Gastrocnemius medialis (tissue), 4 donors: Measurements from ENCODE around the gene TWSG1. TPM values are rescaled to one million over a fixed set of nuclear protein-coding genes. Genes with fewer than 3 reads are reported as not detected.

Experiments
- ATAC-seq, 2 donors: fragments of 150-250 bp; one replicate each; pipeline ENCODE4 v1.9.1; 2016
- DNase-seq, 2 donors: peaks; one replicate each; pipeline ENCODE4 v3.0.0-alpha.2; 2019
- H3K27ac ChIP-seq, 4 donors: fragments of 200-600 bp; sonication (generic); 1 replicate in 1 of 4; 2 replicates in 3 of 4; pipeline ENCODE4 v1.5.1; 2016 to 2018; ENCODE audit warnings: mild to moderate bottlenecking in 2 of 4, moderate library complexity in 1 of 4
- H3K27me3 ChIP-seq, 3 donors: fragments of 200-600 bp; sonication (generic) in 2 of 3; 1 replicate in 1 of 3; 2 replicates in 2 of 3; pipeline versions ENCODE4 v1.5.1 to v1.6.0; 2016 to 2019; ENCODE audit warnings: mild to moderate bottlenecking in 1 of 3, moderate library complexity in 1 of 3
- H3K36me3 ChIP-seq, 2 donors: fragments of 200-600 bp; sonication (generic) in 1 of 2; one replicate each; pipeline ENCODE4 v1.5.1; 2017 to 2018
- H3K4me1 ChIP-seq, 2 donors: fragments of 200-600 bp; sonication (generic) in 1 of 2; one replicate each; pipeline ENCODE4 v1.5.1; 2016 to 2017; ENCODE audit warnings: mild to moderate bottlenecking in 2 of 2
- H3K4me3 ChIP-seq, 4 donors: fragments of 200-600 bp; sonication (generic) in 3 of 4; 1 replicate in 1 of 4; 2 replicates in 3 of 4; pipeline ENCODE4 v1.5.1; 2016 to 2019; ENCODE audit warnings: mild to moderate bottlenecking in 2 of 4
- H3K9me3 ChIP-seq, 3 donors: fragments of 200-600 bp; sonication (generic) in 2 of 3; 1 replicate in 1 of 3; 2 replicates in 2 of 3; pipeline ENCODE4 v1.5.1; 2016 to 2019
- POLR2A ChIP-seq, 2 donors: fragments of 450-650 bp; IDR thresholded peaks; one replicate each; pipeline ENCODE4 v1.6.1; 2017; ENCODE audit warnings: antibody characterized with exemption in 2 of 2, mild to moderate bottlenecking in 2 of 2, moderate library complexity in 2 of 2
- in situ Hi-C, 4 donors: fragments of 200-750 bp; cut with MboI; loops; one replicate each; pipeline versions ENCODE4 v1.15.0 to v1.8.0; 2017; ENCODE audit warnings: low sequenced_read_pairs in 4 of 4
- intact Hi-C: fragments of 100-400 bp; cut with DNase I; formaldehyde crosslinking; loops from one replicate; pipeline ENCODE4 v1.15.1; 2023; ENCODE audit warnings: low total_unique reads
- total RNA-seq, 4 donors: library from RNA; depleted of rRNA; stranded (reverse); fragments of >200 nt; gene quantifications; one replicate each; pipeline versions ENCODE4 v1.1.0 to v1.2.3, GENCODE V29; 2016
- TF ChIP-seq, protein P1 (sequence below), 5 experiments: fragments of 450-650 bp in 3 of 5; fragments of 200-600 bp in 2 of 5; sonication (generic) in 2 of 5; IDR thresholded peaks in 4 of 5; conservative IDR thresholded peaks in 1 of 5; 1 replicate in 4 of 5; 2 replicates in 1 of 5; pipeline ENCODE4 v1.5.1; 2016 to 2019; ENCODE audit warnings: antibody characterized with exemption in 5 of 5, mild to moderate bottlenecking in 3 of 5, moderate library complexity in 3 of 5

TWSG1 gene
- total RNA-seq, 4 donors from 2014 or later: 5.3 to 9.5 (median 8.1) TPM

DNA sequence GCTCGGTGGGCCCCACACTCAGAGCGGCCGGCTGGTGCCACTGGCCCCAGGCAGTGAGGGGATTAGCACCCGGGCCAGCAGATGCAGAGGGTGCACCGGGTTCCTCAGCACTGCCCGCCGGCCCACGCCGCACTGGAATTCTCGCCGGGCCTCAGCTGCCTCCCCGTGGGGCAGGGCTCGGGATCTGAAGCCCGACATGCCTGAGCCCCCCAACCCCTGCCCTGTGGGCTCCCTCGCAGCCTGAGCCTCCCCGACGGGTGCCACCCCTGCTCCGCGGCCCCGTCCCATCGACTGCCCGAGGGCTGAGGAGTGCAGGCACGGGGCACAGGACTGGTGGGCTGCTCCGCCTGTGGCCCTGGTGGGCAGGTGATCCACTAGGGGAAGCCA is 37.6 kb upstream of the TWSG1 start:
- intact Hi-C loops: no loop called here
- Histone ChIP-seq H3K27me3 (no peaks in the 10 kb centered on the region), H3K4me1 (no peaks in the 10 kb centered on the region), H3K9me3 (no peaks in the 10 kb centered on the region), H3K36me3 (no peaks in the 10 kb centered on the region), H3K4me3 (no peak overlapping the region), H3K27ac (no peak overlapping the region)
- no peak for ATAC-seq
- in situ Hi-C loops: no loop called here
- DNase-seq: no peak
- TF ChIP-seq, protein P1, sequence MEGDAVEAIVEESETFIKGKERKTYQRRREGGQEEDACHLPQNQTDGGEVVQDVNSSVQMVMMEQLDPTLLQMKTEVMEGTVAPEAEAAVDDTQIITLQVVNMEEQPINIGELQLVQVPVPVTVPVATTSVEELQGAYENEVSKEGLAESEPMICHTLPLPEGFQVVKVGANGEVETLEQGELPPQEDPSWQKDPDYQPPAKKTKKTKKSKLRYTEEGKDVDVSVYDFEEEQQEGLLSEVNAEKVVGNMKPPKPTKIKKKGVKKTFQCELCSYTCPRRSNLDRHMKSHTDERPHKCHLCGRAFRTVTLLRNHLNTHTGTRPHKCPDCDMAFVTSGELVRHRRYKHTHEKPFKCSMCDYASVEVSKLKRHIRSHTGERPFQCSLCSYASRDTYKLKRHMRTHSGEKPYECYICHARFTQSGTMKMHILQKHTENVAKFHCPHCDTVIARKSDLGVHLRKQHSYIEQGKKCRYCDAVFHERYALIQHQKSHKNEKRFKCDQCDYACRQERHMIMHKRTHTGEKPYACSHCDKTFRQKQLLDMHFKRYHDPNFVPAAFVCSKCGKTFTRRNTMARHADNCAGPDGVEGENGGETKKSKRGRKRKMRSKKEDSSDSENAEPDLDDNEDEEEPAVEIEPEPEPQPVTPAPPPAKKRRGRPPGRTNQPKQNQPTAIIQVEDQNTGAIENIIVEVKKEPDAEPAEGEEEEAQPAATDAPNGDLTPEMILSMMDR (IDR thresholded peaks at IDR 0.05 in 4 of 5, conservative IDR thresholded peaks at IDR 0.05 in 1 of 5): no peak
- TF ChIP-seq POLR2A (IDR thresholded peaks at IDR 0.05): no peak

DNA sequence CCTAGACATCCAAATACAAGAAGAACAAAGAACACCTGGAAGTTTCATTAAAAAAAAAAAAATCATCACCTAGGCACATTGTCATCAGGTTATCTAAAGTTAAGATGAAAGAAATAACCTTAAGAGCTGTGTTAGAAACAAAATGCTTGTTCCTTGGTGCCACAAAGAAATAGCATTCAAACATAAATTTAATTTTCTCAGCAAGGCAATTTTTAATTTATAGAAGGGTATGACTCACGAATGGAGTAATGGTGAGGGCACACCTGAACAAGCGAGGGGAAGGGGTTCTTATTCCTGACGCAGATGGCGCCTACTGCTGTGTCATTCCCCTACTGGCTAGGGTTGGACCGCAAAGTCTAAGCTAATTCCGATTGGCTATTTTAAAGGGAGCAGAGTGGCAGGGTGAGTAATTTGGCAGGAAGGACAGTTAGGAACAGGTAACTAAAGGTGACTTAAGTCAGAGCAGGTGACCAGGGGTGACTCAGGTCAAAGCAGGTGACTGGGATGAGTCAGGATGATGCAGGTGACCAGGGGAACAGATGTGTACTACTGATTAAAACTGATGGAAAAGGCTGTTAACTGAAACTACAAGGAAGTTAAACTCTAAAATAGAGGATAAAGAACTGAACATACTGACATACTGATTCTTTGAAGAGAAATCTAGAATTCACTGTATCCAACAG is 30.0 kb upstream of the TWSG1 start:
- no peak for TF ChIP-seq POLR2A (IDR thresholded peaks at IDR 0.05)
- TF ChIP-seq, protein P1 (IDR thresholded peaks at IDR 0.05 in 4 of 5, conservative IDR thresholded peaks at IDR 0.05 in 1 of 5): no peak
- ATAC-seq (no peak), DNase-seq (no peak)
- Histone ChIP-seq H3K4me1 (no peaks in the 10 kb centered on the region), H3K4me3 (no peak overlapping the region), H3K9me3 (no peaks in the 10 kb centered on the region), H3K36me3 (no peaks in the 10 kb centered on the region), H3K27me3 (no peaks in the 10 kb centered on the region), H3K27ac (no peak overlapping the region)
- intact Hi-C loops: no loop called here
- in situ Hi-C loops: no loop called here

DNA sequence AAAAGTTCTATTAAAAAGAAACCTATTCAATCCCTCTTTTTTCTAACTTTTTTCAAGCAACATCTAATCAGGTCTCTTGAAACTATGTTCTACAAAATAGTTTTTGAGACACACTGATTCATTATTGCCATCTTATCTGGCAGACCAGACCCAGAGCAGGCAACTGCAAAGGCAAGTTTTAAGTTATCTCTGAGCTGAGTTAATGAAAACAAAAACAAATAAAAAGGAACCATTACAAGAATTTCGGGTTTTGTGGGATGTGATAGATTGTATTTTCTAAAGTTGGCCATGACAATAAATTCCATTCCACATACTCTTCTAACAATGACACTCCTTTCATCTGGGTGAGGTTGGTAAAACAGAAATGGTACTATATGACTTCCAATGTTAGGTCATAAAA is 15.2 kb upstream of the TWSG1 start:
- ATAC-seq: no peak
- in situ Hi-C loops (no loop called here), intact Hi-C loops (no loop called here)
- DNase-seq: no peak
- Histone ChIP-seq H3K27ac (no peak overlapping the region), H3K4me3 (no peak overlapping the region), H3K4me1 (no peaks in the 10 kb centered on the region), H3K36me3 (no peaks in the 10 kb centered on the region), H3K9me3 (no peaks in the 10 kb centered on the region), H3K27me3 (no peaks in the 10 kb centered on the region)
- TF ChIP-seq, protein P1 (IDR thresholded peaks at IDR 0.05 in 4 of 5, conservative IDR thresholded peaks at IDR 0.05 in 1 of 5): no peak
- no peak for TF ChIP-seq POLR2A (IDR thresholded peaks at IDR 0.05)

DNA sequence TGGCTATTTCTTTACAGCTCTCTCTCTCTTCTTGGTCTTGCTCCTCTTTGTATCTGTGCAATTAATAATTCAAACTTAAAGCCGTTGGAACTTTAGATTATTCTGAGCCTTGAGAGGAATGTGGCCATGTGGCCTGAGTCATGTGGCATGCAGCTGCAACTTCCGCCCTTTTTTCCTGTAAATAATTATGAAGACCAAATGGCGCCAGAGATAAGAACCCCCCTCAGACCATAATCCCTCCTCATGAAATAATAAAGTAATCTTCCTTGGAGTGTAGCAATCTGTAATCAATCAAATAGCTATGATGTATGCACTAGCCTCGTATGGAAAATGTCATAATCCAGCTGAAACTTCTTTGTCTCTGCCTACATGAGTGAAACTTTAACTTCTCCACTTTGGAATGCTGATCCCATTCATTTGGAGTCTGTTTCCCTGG is 13.5 kb upstream of the TWSG1 start:
- intact Hi-C loops: no loop called here
- H3K4me3 ChIP-seq: no peak overlapping the region
- no peaks in the 10 kb centered on the region for H3K9me3 ChIP-seq
- no peaks in the 10 kb centered on the region for H3K4me1 ChIP-seq
- H3K36me3 ChIP-seq: no peaks in the 10 kb centered on the region
- DNase-seq (no peak), ATAC-seq (no peak)
- TF ChIP-seq, protein P1 (IDR thresholded peaks at IDR 0.05 in 4 of 5, conservative IDR thresholded peaks at IDR 0.05 in 1 of 5): no peak
- no peak for TF ChIP-seq POLR2A (IDR thresholded peaks at IDR 0.05)
- in situ Hi-C loops: no loop called here
- no peak overlapping the region for H3K27ac ChIP-seq
- H3K27me3 ChIP-seq: no peaks in the 10 kb centered on the region

DNA sequence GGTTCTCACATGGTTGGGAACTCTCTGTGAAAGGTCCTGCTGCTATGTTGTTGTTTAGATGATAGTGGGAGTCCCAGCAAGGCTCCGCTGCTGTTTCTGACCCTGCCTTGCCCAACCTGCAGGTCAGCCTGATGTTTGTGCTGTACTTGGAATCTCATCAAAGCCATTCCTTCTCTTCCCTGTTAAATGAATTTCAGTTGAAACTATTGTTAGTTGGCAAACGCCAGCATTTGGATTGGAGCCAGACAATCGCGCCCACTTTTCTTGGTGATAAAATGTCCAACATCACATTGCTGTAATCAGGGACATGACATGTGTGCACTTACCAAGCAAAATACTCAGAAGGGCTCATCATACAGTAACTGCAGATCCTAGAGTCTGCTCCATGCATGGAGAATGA is 12.8 kb upstream of the TWSG1 start:
- H3K4me1 ChIP-seq: no peaks in the 10 kb centered on the region
- no peak overlapping the region for H3K27ac ChIP-seq
- no peak for DNase-seq
- no peak for TF ChIP-seq POLR2A (IDR thresholded peaks at IDR 0.05)
- TF ChIP-seq, protein P1 (IDR thresholded peaks at IDR 0.05 in 4 of 5, conservative IDR thresholded peaks at IDR 0.05 in 1 of 5): no peak
- H3K27me3 ChIP-seq: no peaks in the 10 kb centered on the region
- in situ Hi-C loops: no loop called here
- intact Hi-C loops: no loop called here
- ATAC-seq: no peak
- no peaks in the 10 kb centered on the region for H3K9me3 ChIP-seq
- H3K4me3 ChIP-seq: no peak overlapping the region
- no peaks in the 10 kb centered on the region for H3K36me3 ChIP-seq
